HL-60/S4 treated with retinoic acid at 250 ng/mL for 4 days and 3 days (cell line): Measurements from ENCODE around the gene PNMA1.

Experiments
- in situ Hi-C: fragments of 300-500 bp; cut with MboI; formaldehyde crosslinking; loops from 2 replicates; pipeline ENCODE4 v1.7.0; 2022; ENCODE audit warnings: low sequenced_read_pairs

PNMA1 gene

GRCh38 chr14:73678698-73679097 lies 35.5 kb downstream of the PNMA1 start:
- in situ Hi-C loops = no loop called here

GRCh38 chr14:73674986-73675385 lies 39.2 kb downstream of the PNMA1 start:
- in situ Hi-C loops = no loop called here

DNA sequence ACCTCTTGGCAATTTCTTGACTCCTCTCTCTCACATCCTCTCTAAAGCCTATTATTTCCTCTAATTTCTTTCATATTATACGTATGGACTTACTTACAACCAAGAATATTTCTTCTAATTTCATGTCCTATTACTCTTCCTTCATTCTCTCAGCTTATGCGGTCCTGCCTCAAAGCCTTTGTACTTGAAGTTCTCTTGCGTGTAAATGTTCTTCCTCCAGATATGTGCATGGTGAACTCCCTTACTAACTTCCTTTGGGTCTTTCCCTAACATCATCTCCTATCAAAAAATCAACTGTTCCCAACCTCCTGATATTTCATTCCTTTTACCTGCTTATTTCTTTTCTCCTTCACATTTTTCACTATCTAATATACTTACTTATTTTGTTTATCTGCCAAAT lies 46.3 kb downstream of the PNMA1 start:
- in situ Hi-C loops = no loop called here

DNA sequence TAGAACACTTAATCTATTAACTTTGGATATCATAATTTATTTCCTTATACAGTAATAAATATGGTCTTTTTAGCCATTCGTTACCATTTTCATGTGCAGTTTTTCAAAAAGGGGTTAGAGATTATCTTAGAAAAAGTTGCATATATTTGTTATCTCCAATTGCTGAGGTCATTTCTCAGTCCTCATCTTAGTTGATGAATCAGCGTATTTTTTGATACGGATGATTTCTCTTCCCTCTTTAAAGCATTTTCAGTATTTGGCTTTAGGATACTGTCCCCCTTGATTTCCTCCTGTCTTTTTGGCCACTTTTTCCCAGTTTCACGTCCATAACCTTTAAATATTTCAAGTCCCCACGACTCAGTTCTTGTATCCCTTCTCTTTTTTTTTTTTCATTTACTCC lies 47.6 kb downstream of the PNMA1 start:
- in situ Hi-C loops = no loop called here

- in situ Hi-C loops = no loop called here
These were observed 49.1 kb downstream of the PNMA1 start for GRCh38 chr14:73665130-73665529.

GRCh38 chr14:73663548-73664212 lies 50.5 kb downstream of the PNMA1 start:
- in situ Hi-C loops = no loop called here

- in situ Hi-C loops = no loop called here
These were observed 51.7 kb downstream of the PNMA1 start for GRCh38 chr14:73662487-73662943.

GRCh38 chr14:73661872-73662271 lies 52.3 kb downstream of the PNMA1 start:
- in situ Hi-C loops = no loop called here
